ENCODE data around the gene SSNA1.

The SSNA1 gene

GRCh38 chr9:137204731-137205125 is 16.3 kb downstream of the SSNA1 start:
- DNase-seq, result no peak

GRCh38 chr9:137205126-137206069 is 16.9 kb downstream of the SSNA1 start, which contains the start of the genes NDOR1 and TMEM203:
NDOR1 (plus strand) TSS chr9:137205700; CDS start chr9:137205778, 78 bp downstream.
TMEM203 (minus strand) TSS chr9:137205648; CDS start chr9:137205414, 234 bp downstream.
- DNase-seq, result peak; percentile 81 to 85

- DNase-seq, result no peak
Observed at GRCh38 chr9:137206602-137207001, 18.1 kb downstream of the SSNA1 start.

GRCh38 chr9:137211532-137211931 is 23.1 kb downstream of the SSNA1 start:
- DNase-seq, result no peak

- no peak for DNase-seq
Observed at GRCh38 chr9:137212520-137212919, 24.0 kb downstream of the SSNA1 start.

- DNase-seq, result no peak
Observed at GRCh38 chr9:137213160-137214060, 24.9 kb downstream of the SSNA1 start.

- DNase-seq, result no peak
Observed at GRCh38 chr9:137214620-137215019, 26.1 kb downstream of the SSNA1 start.

GRCh38 chr9:137215196-137215986 is 26.9 kb downstream of the SSNA1 start:
- DNase-seq, result no peak

- DNase-seq, result no peak
Observed at GRCh38 chr9:137216188-137216965, 27.9 kb downstream of the SSNA1 start.

- no peak for DNase-seq
Observed at GRCh38 chr9:137217276-137218211, 29.1 kb downstream of the SSNA1 start.

GRCh38 chr9:137218212-137218753 is 29.8 kb downstream of the SSNA1 start:
- no peak for DNase-seq

- DNase-seq, result peak in 1 of 2 experiments; percentile 39
Observed at GRCh38 chr9:137218754-137219271, 30.3 kb downstream of the SSNA1 start.

GRCh38 chr9:137219757-137220316 is 31.4 kb downstream of the SSNA1 start:
- no peak for DNase-seq

GRCh38 chr9:137220317-137221094 is 32.0 kb downstream of the SSNA1 start:
- no peak for DNase-seq

- DNase-seq, result no peak
Observed at GRCh38 chr9:137221095-137221505, 32.6 kb downstream of the SSNA1 start.

GRCh38 chr9:137221506-137222111 is 33.1 kb downstream of the SSNA1 start:
- no peak for DNase-seq

GRCh38 chr9:137222190-137223077 is 34.0 kb downstream of the SSNA1 start, which contains the start of gene RNF208:
RNF208 (minus strand) TSS chr9:137222240; CDS start chr9:137221212, 1,028 bp downstream.
- DNase-seq, result no peak
